ENCODE results near the gene CD58. TPM values are rescaled to one million over a fixed set of nuclear protein-coding genes. Genes with fewer than 3 reads are reported as not detected.
A peak's percentile ranks its signal among the peaks of the same experiment; 100 is the strongest.

The CD58 gene
- total and polyA plus RNA-seq, 5 donors from 2014 or later, result 39.6 to 124 (median 80.8) TPM

DNA sequence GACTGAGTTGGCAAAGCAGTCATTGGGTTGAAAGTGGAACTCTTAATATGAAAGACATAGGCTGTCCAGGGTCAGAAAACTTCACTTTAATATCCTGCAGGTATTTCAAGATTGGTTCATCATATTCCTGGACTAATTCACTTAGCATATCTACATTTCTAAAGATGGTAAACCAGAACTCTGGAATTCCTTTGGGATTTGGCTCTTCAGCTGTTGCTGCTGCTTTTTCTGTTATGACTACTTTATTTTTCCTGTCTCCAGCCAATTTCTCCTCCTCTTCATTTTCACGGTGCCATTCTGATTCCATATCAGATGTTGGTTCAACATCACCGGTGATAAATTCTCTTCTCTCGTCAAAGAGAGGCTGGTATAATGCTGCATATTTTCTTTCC is 37.4 kb downstream of the CD58 start:
- Histone ChIP-seq H3K27me3 (ENCODE audit: control insufficient read depth, insufficient read depth, low read length) (no peaks in the 10 kb centered on the region), H3K36me3 (ENCODE audit: control insufficient read depth, insufficient read depth, low read length) (peaks cover 45% of the 10 kb centered on the region), H3K4me1 (ENCODE audit: control insufficient read depth, insufficient read depth, low read length, poor library complexity, severe bottlenecking) (peaks cover 8% of the 10 kb centered on the region), H3K4me3 (ENCODE audit: low read depth, low read length) (no peak overlapping the region), H3K27ac (ENCODE audit: insufficient read depth, low read length, poor library complexity, severe bottlenecking) (no peak overlapping the region), H3K9me3 (ENCODE audit: control insufficient read depth in 2 of 2, low read length in 2 of 2) (no peaks in the 10 kb centered on the region)
- ATAC-seq (ENCODE audit: low read depth in 2 of 2) (no peak), DNase-seq (no peak)
- Mint-ChIP-seq H3K4me3 (no peak overlapping the region), H3K36me3 (peaks cover 33% of the 10 kb centered on the region), H3K27ac (peak overlapping the region in 1 of 3 donors; percentile 79), H3K4me1 (peaks cover 8 to 18% (median 11%) of the 10 kb centered on the region in 4 donors), H3K9me3 (peaks cover 0 to 3% (median 0%) of the 10 kb centered on the region in 7 donors), H3K27me3 (no peaks in the 10 kb centered on the region)

DNA sequence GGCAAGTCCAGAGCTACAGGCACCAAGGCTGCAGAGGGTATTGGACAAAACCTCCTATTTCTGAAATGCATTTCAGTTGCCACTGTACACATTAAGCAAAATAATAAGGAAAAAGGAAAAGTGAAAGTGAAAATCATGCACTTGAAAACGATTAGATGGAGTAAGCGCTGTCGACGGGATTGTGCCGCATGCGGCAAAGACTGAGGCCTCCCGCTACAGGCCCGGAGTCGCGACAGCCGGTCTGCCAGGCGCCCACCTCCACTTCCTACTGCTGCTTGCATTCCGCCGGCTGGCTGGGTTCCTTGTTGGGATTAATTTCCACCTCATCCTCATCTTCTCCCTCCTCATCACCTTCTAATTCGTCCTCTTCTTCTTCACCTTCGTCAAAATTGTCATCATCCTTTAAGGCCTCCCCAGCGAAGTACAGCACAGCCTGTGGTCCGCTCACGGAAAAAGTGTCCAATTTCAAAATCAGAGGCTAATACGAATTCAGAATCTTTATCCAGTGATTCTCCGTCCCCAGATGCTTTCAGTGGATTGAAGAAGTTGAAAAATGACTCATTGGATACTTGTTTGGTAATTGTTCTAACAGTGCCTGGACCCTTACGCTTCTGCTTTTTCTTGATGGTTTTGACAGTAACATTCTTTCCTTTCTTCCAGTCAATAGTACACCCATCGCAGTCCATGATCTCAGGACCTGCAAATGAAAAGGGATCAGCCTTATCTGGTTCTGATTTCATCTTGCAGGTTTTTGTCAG is 38.0 kb downstream of the CD58 start:
- ATAC-seq (ENCODE audit: low read depth in 2 of 2) (no peak), DNase-seq (no peak)
- Mint-ChIP-seq H3K27ac (peak overlapping the region in 1 of 3 donors; percentile 79), H3K4me3 (no peak overlapping the region), H3K36me3 (peaks cover 34% of the 10 kb centered on the region), H3K9me3 (peaks cover 0 to 4% (median 2%) of the 10 kb centered on the region in 7 donors), H3K27me3 (no peaks in the 10 kb centered on the region), H3K4me1 (peaks cover 5 to 16% (median 7%) of the 10 kb centered on the region in 4 donors)
- no peaks in the 10 kb centered on the region for H3K27me3 ChIP-seq (ENCODE audit: control insufficient read depth, insufficient read depth, low read length)
- H3K4me3 ChIP-seq (ENCODE audit: low read depth, low read length), result no peak overlapping the region
- H3K4me1 ChIP-seq (ENCODE audit: control insufficient read depth, insufficient read depth, low read length, poor library complexity, severe bottlenecking), result peaks cover 2% of the 10 kb centered on the region
- peaks cover 45% of the 10 kb centered on the region for H3K36me3 ChIP-seq (ENCODE audit: control insufficient read depth, insufficient read depth, low read length)
- H3K27ac ChIP-seq (ENCODE audit: insufficient read depth, low read length, poor library complexity, severe bottlenecking), result no peak overlapping the region
- no peaks in the 10 kb centered on the region for H3K9me3 ChIP-seq (ENCODE audit: control insufficient read depth in 2 of 2, low read length in 2 of 2)

- H3K27me3 ChIP-seq (ENCODE audit: control insufficient read depth, insufficient read depth, low read length), result no peaks in the 10 kb centered on the region
- H3K27ac ChIP-seq (ENCODE audit: insufficient read depth, low read length, poor library complexity, severe bottlenecking), result no peak overlapping the region
- H3K4me3 ChIP-seq (ENCODE audit: low read depth, low read length), result no peak overlapping the region
- ATAC-seq (ENCODE audit: low read depth in 2 of 2), result no peak
- Mint-ChIP-seq H3K36me3 (peaks cover 38% of the 10 kb centered on the region), H3K4me3 (no peak overlapping the region), H3K4me1 (peaks cover 4 to 22% (median 4%) of the 10 kb centered on the region in 4 donors), H3K27ac (no peak overlapping the region), H3K27me3 (no peaks in the 10 kb centered on the region), H3K9me3 (peaks cover 0 to 8% (median 2%) of the 10 kb centered on the region in 7 donors)
- H3K9me3 ChIP-seq (ENCODE audit: control insufficient read depth in 2 of 2, low read length in 2 of 2), result no peaks in the 10 kb centered on the region
- no peak for DNase-seq
- no peaks in the 10 kb centered on the region for H3K4me1 ChIP-seq (ENCODE audit: control insufficient read depth, insufficient read depth, low read length, poor library complexity, severe bottlenecking)
- peaks cover 42% of the 10 kb centered on the region for H3K36me3 ChIP-seq (ENCODE audit: control insufficient read depth, insufficient read depth, low read length)
Measured at GRCh38 chr1:116531917-116532316, 38.9 kb downstream of the CD58 start.

DNA sequence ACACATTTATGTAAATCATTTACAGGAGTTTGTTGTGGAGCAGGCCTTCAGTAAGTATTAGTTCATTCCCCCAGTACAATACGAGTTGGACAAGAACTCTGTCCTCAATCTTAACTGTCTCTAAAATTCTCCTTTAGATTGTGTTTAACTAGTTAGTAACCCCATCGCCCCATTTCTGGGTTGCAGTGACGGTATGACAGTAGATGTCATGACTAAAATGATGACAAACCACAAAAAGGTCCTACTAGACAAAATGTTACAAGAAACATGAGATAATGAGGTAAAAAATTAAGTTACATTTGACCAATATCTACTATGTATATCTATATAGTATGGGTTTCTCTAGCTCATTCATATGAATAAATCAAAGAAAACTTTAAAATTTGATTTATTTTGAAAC is 41.1 kb downstream of the CD58 start:
- H3K4me1 ChIP-seq (ENCODE audit: control insufficient read depth, insufficient read depth, low read length, poor library complexity, severe bottlenecking), result no peaks in the 10 kb centered on the region
- peaks cover 0 to 8% (median 2%) of the 10 kb centered on the region in 7 donors for H3K9me3 Mint-ChIP-seq
- DNase-seq (no peak), ATAC-seq (ENCODE audit: low read depth in 2 of 2) (no peak)
- no peaks in the 10 kb centered on the region for H3K27me3 Mint-ChIP-seq
- no peaks in the 10 kb centered on the region for H3K27me3 ChIP-seq (ENCODE audit: control insufficient read depth, insufficient read depth, low read length)
- no peaks in the 10 kb centered on the region for H3K9me3 ChIP-seq (ENCODE audit: control insufficient read depth in 2 of 2, low read length in 2 of 2)
- H3K4me3 ChIP-seq (ENCODE audit: low read depth, low read length), result no peak overlapping the region
- peaks cover 2 to 34% (median 8%) of the 10 kb centered on the region in 4 donors for H3K4me1 Mint-ChIP-seq
- no peak overlapping the region for H3K27ac Mint-ChIP-seq
- no peak overlapping the region for H3K27ac ChIP-seq (ENCODE audit: insufficient read depth, low read length, poor library complexity, severe bottlenecking)
- no peak overlapping the region for H3K4me3 Mint-ChIP-seq
- peaks cover 25% of the 10 kb centered on the region for H3K36me3 ChIP-seq (ENCODE audit: control insufficient read depth, insufficient read depth, low read length)
- H3K36me3 Mint-ChIP-seq, result peaks cover 34% of the 10 kb centered on the region

DNA sequence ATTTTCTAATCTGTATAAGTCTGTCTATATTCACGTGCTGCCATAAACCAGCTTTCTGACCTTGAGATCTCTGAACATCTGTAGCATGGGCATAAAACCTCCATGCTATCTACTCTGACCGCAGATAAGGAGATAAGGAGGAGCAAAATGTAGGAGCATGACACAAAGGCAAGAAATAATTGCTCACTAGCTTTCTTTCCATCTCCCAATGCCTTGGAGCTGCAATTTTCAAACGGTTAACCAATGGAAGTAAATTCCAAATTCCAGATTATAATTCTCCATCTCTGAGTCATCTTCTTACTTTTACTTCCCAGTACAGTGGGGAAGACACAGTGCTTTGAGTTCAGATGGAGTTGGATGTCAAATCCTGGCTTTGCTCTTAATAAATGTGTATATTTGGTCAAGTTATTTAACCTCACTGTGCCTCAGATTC is 41.6 kb downstream of the CD58 start:
- H3K27me3 ChIP-seq (ENCODE audit: control insufficient read depth, insufficient read depth, low read length), result no peaks in the 10 kb centered on the region
- Mint-ChIP-seq H3K4me3 (no peak overlapping the region), H3K9me3 (peaks cover 0 to 8% (median 2%) of the 10 kb centered on the region in 7 donors), H3K27ac (no peak overlapping the region), H3K4me1 (peaks cover 2 to 34% (median 8%) of the 10 kb centered on the region in 4 donors), H3K36me3 (peaks cover 34% of the 10 kb centered on the region), H3K27me3 (no peaks in the 10 kb centered on the region)
- DNase-seq (no peak), ATAC-seq (ENCODE audit: low read depth in 2 of 2) (no peak)
- peaks cover 25% of the 10 kb centered on the region for H3K36me3 ChIP-seq (ENCODE audit: control insufficient read depth, insufficient read depth, low read length)
- H3K9me3 ChIP-seq (ENCODE audit: control insufficient read depth in 2 of 2, low read length in 2 of 2), result no peaks in the 10 kb centered on the region
- H3K27ac ChIP-seq (ENCODE audit: insufficient read depth, low read length, poor library complexity, severe bottlenecking), result no peak overlapping the region
- H3K4me3 ChIP-seq (ENCODE audit: low read depth, low read length), result no peak overlapping the region
- no peaks in the 10 kb centered on the region for H3K4me1 ChIP-seq (ENCODE audit: control insufficient read depth, insufficient read depth, low read length, poor library complexity, severe bottlenecking)

DNA sequence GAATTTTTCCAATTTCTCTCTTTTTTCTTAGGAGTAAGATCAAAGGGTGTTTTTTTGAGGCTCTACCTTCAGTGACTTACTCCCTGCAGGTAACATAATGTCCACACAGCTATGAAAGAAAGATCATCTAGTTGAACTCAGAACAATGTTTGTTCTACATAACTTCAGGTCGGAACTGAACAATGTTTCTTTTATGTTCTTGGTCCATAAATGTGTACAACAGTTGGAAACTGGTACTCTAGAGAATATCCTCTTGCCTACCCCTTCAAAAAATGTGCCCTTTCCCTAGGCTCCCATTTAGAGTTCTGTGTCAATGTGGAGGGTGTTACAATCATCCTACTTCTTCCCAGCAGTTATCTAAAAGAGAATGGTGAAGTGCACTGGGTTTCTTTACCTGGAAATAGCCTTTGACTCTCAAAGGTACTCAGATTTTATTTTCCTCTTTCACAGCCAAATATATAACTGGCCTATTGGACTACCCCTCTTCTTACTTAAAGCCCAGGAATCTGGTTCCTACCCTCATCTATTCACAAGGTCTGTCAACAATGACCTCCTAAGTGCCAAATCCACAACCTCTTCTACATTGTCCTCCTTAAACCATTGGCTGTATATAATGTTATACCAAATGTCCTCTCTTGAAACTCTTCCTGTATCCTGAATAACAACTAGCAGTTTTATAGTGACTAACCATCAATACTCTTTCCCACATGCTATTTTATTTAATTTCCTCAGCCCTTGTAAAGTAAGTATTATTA is 42.3 kb downstream of the CD58 start:
- Mint-ChIP-seq H3K4me3 (no peak overlapping the region), H3K36me3 (peaks cover 28% of the 10 kb centered on the region), H3K4me1 (peaks cover under 1 to 31% (median 8%) of the 10 kb centered on the region in 4 donors), H3K9me3 (peaks cover 0 to 8% (median 2%) of the 10 kb centered on the region in 7 donors), H3K27ac (no peak overlapping the region), H3K27me3 (no peaks in the 10 kb centered on the region)
- H3K27me3 ChIP-seq (ENCODE audit: control insufficient read depth, insufficient read depth, low read length), result no peaks in the 10 kb centered on the region
- H3K9me3 ChIP-seq (ENCODE audit: control insufficient read depth in 2 of 2, low read length in 2 of 2), result no peaks in the 10 kb centered on the region
- H3K36me3 ChIP-seq (ENCODE audit: control insufficient read depth, insufficient read depth, low read length), result peaks cover 20% of the 10 kb centered on the region
- H3K27ac ChIP-seq (ENCODE audit: insufficient read depth, low read length, poor library complexity, severe bottlenecking), result no peak overlapping the region
- H3K4me3 ChIP-seq (ENCODE audit: low read depth, low read length), result no peak overlapping the region
- no peak for ATAC-seq (ENCODE audit: low read depth in 2 of 2)
- no peaks in the 10 kb centered on the region for H3K4me1 ChIP-seq (ENCODE audit: control insufficient read depth, insufficient read depth, low read length, poor library complexity, severe bottlenecking)
- no peak for DNase-seq

GRCh38 chr1:116525440-116525839 is 45.4 kb downstream of the CD58 start:
- DNase-seq (no peak), ATAC-seq (ENCODE audit: low read depth in 2 of 2) (no peak)
- Histone ChIP-seq H3K27ac (ENCODE audit: insufficient read depth, low read length, poor library complexity, severe bottlenecking) (no peak overlapping the region), H3K36me3 (ENCODE audit: control insufficient read depth, insufficient read depth, low read length) (peaks cover 9% of the 10 kb centered on the region), H3K27me3 (ENCODE audit: control insufficient read depth, insufficient read depth, low read length) (no peaks in the 10 kb centered on the region), H3K9me3 (ENCODE audit: control insufficient read depth in 2 of 2, low read length in 2 of 2) (no peaks in the 10 kb centered on the region), H3K4me1 (ENCODE audit: control insufficient read depth, insufficient read depth, low read length, poor library complexity, severe bottlenecking) (no peaks in the 10 kb centered on the region), H3K4me3 (ENCODE audit: low read depth, low read length) (no peak overlapping the region)
- Mint-ChIP-seq H3K36me3 (peaks cover 20% of the 10 kb centered on the region), H3K27me3 (no peaks in the 10 kb centered on the region), H3K4me3 (no peak overlapping the region), H3K4me1 (peaks cover 0 to 31% (median 7%) of the 10 kb centered on the region in 4 donors), H3K27ac (no peak overlapping the region), H3K9me3 (peaks cover 0 to 8% (median 2%) of the 10 kb centered on the region in 7 donors)

All from CD4-positive, CD25-positive, alpha-beta regulatory T cell (primary cell).